ENCODE data around the gene MGAT5.

The MGAT5 gene

GRCh38 chr2:134449751-134450513 is 196.1 kb downstream of the MGAT5 start:
- no peak for DNase-seq (ENCODE audit: low spot score)

GRCh38 chr2:134451347-134451630 is 197.4 kb downstream of the MGAT5 start:
- no peak for DNase-seq (ENCODE audit: low spot score)

GRCh38 chr2:134452042-134452733 is 198.3 kb downstream of the MGAT5 start:
- no peak for DNase-seq (ENCODE audit: low spot score)

- DNase-seq (ENCODE audit: low spot score) = no peak
Measured at GRCh38 chr2:134453476-134453875, 199.6 kb downstream of the MGAT5 start.

- DNase-seq (ENCODE audit: low spot score) = no peak
Measured at GRCh38 chr2:134453973-134454372, 200.1 kb downstream of the MGAT5 start.

- no peak for DNase-seq (ENCODE audit: low spot score)
Measured at GRCh38 chr2:134454426-134454825, 200.6 kb downstream of the MGAT5 start.

GRCh38 chr2:134454931-134455330 is 201.1 kb downstream of the MGAT5 start:
- no peak for DNase-seq (ENCODE audit: low spot score)

- no peak for DNase-seq (ENCODE audit: low spot score)
Measured at GRCh38 chr2:134455426-134455825, 201.6 kb downstream of the MGAT5 start.

- no peak for DNase-seq (ENCODE audit: low spot score)
Measured at GRCh38 chr2:134457353-134457752, 203.5 kb downstream of the MGAT5 start.

- no peak for DNase-seq (ENCODE audit: low spot score)
Measured at GRCh38 chr2:134457765-134458472, 204.0 kb downstream of the MGAT5 start.

GRCh38 chr2:134458473-134458853 is 204.6 kb downstream of the MGAT5 start:
- DNase-seq (ENCODE audit: low spot score) = no peak

- no peak for DNase-seq (ENCODE audit: low spot score)
Measured at GRCh38 chr2:134458950-134459349, 205.1 kb downstream of the MGAT5 start.

GRCh38 chr2:134459706-134460406 is 206.0 kb downstream of the MGAT5 start:
- no peak for DNase-seq (ENCODE audit: low spot score)

- peak; percentile 79 for DNase-seq (ENCODE audit: low spot score)
Measured at GRCh38 chr2:134460583-134460998, 206.7 kb downstream of the MGAT5 start.

- no peak for DNase-seq (ENCODE audit: low spot score)
Measured at GRCh38 chr2:134461511-134461910, 207.6 kb downstream of the MGAT5 start.

GRCh38 chr2:134462275-134462674 is 208.4 kb downstream of the MGAT5 start:
- DNase-seq (ENCODE audit: low spot score) = no peak

GRCh38 chr2:134462791-134463698 is 209.2 kb downstream of the MGAT5 start:
- no peak for DNase-seq (ENCODE audit: low spot score)

- DNase-seq (ENCODE audit: low spot score) = no peak
Measured at GRCh38 chr2:134463699-134464022, 209.8 kb downstream of the MGAT5 start.

- DNase-seq (ENCODE audit: low spot score) = no peak
Measured at GRCh38 chr2:134465228-134466105, 211.6 kb downstream of the MGAT5 start.

- DNase-seq (ENCODE audit: low spot score) = no peak
Measured at GRCh38 chr2:134466141-134466540, 212.3 kb downstream of the MGAT5 start.

GRCh38 chr2:134468164-134468563 is 214.3 kb downstream of the MGAT5 start:
- DNase-seq (ENCODE audit: low spot score) = no peak

All from germinal center (tissue), 1 donor.